Activated B cell treated with CpG ODN at 0.5 μM for 24 hours (primary cell): ENCODE measurements around the gene RPL18. TPM values are rescaled to one million over a fixed set of nuclear protein-coding genes. Genes with fewer than 3 reads are reported as not detected.

Source experiments
- ATAC-seq: fragments of 200-7000 bp; cut with Tn5 transposase; one replicate; pipeline ENCODE4 v1.10.0; 2021; ENCODE audit warnings: low read depth, mild to moderate bottlenecking, moderate library complexity
- CTCF ChIA-PET: fragments of 350-600 bp; sonication (Branson Sonifier 250); formaldehyde crosslinking; loops from one replicate; lab custom pipeline; 2021; ENCODE audit warnings: antibody characterized with exemption; lab: Charles Lee
- POLR2A ChIA-PET: fragments of 350-600 bp; sonication (Branson Sonifier 250); formaldehyde crosslinking; loops from one replicate; lab custom pipeline; 2021; ENCODE audit warnings: antibody characterized with exemption; lab: Charles Lee
- DNase-seq: peaks from one replicate; pipeline ENCODE4 v3.0.0; 2022
- H3K27ac Mint-ChIP-seq: one replicate; pipeline ENCODE4 v1.8.0; 2020; ENCODE audit warnings: mixed read lengths
- H3K27me3 Mint-ChIP-seq: one replicate; pipeline ENCODE4 v1.8.0; 2021; ENCODE audit warnings: mixed read lengths
- H3K36me3 Mint-ChIP-seq: one replicate; pipeline ENCODE4 v1.8.0; 2021; ENCODE audit warnings: low read depth, mixed read lengths
- H3K4me1 Mint-ChIP-seq: one replicate; pipeline ENCODE4 v1.8.0; 2021; ENCODE audit warnings: mixed read lengths
- H3K4me3 Mint-ChIP-seq: one replicate; pipeline ENCODE4 v1.8.0; 2020; ENCODE audit warnings: mild to moderate bottlenecking, mixed read lengths
- H3K9me3 Mint-ChIP-seq: one replicate; pipeline ENCODE4 v1.8.0; 2020; ENCODE audit warnings: mixed read lengths
- CTCF ChIP-seq: fragments of 200-600 bp; IDR thresholded peaks from one replicate; pipeline ENCODE4 v1.8.0; 2022; ENCODE audit warnings: antibody characterized with exemption, mild to moderate bottlenecking
- intact Hi-C: fragments of 100-400 bp; cut with micrococcal nuclease; formaldehyde crosslinking; loops from one replicate; pipeline ENCODE4 v1.15.1; 2024
- total RNA-seq: library from RNA; stranded (reverse); gene quantifications from 2 replicates; pipeline ENCODE4 v1.2.3, GENCODE V29; 2022

The RPL18 gene
- total RNA-seq, 1 donor from 2014 or later, result 2,427 TPM

GRCh38 chr19:48603850-48604249 is 15.1 kb downstream of the RPL18 start:
- no peak overlapping the region for H3K4me3 Mint-ChIP-seq
- H3K4me1 Mint-ChIP-seq, result peaks cover 4% of the 10 kb centered on the region
- no peak for TF ChIP-seq CTCF
- H3K27ac Mint-ChIP-seq, result no peak overlapping the region
- ATAC-seq (no peak), DNase-seq (no peak)
- no peaks in the 10 kb centered on the region for H3K9me3 Mint-ChIP-seq
- intact Hi-C loops, result no loop called here
- ChIA-PET CTCF (no interaction called here), POLR2A (no interaction called here)
- H3K36me3 Mint-ChIP-seq, result no peaks in the 10 kb centered on the region
- H3K27me3 Mint-ChIP-seq, result no peaks in the 10 kb centered on the region

- no peaks in the 10 kb centered on the region for H3K9me3 Mint-ChIP-seq
- TF ChIP-seq CTCF, result no peak
- no peaks in the 10 kb centered on the region for H3K36me3 Mint-ChIP-seq
- ATAC-seq (no peak), DNase-seq (no peak)
- ChIA-PET POLR2A (no interaction called here), CTCF (no interaction called here)
- no peak overlapping the region for H3K27ac Mint-ChIP-seq
- no peaks in the 10 kb centered on the region for H3K27me3 Mint-ChIP-seq
- no peak overlapping the region for H3K4me3 Mint-ChIP-seq
- intact Hi-C loops, result no loop called here
- no peaks in the 10 kb centered on the region for H3K4me1 Mint-ChIP-seq
These were observed 15.5 kb downstream of the RPL18 start for GRCh38 chr19:48603449-48603848.

GRCh38 chr19:48603001-48603400 is 16.0 kb downstream of the RPL18 start:
- no peak for ATAC-seq
- intact Hi-C loops, result no loop called here
- Mint-ChIP-seq H3K9me3 (no peaks in the 10 kb centered on the region), H3K4me1 (no peaks in the 10 kb centered on the region), H3K27me3 (no peaks in the 10 kb centered on the region), H3K36me3 (no peaks in the 10 kb centered on the region), H3K27ac (no peak overlapping the region), H3K4me3 (no peak overlapping the region)
- ChIA-PET CTCF (no interaction called here), POLR2A (no interaction called here)
- no peak for TF ChIP-seq CTCF
- no peak for DNase-seq

GRCh38 chr19:48600679-48601417 is 18.1 kb downstream of the RPL18 start:
- no peak for ATAC-seq
- H3K4me1 Mint-ChIP-seq, result no peaks in the 10 kb centered on the region
- ChIA-PET POLR2A (interaction anchor here (0.7 to 1.0 kb wide), 2 partner anchors 237 to 1076 kb away, joined by 4 to 7 read pairs; partner anchors contain the start of genes SYNGR4 and TMEM143), CTCF (no interaction called here)
- DNase-seq, result no peak
- H3K36me3 Mint-ChIP-seq, result no peaks in the 10 kb centered on the region
- no peaks in the 10 kb centered on the region for H3K27me3 Mint-ChIP-seq
- intact Hi-C loops, result no loop called here
- H3K4me3 Mint-ChIP-seq, result no peak overlapping the region
- no peak overlapping the region for H3K27ac Mint-ChIP-seq
- TF ChIP-seq CTCF, result no peak
- no peaks in the 10 kb centered on the region for H3K9me3 Mint-ChIP-seq

GRCh38 chr19:48598996-48599700 is 19.8 kb downstream of the RPL18 start:
- Mint-ChIP-seq H3K9me3 (no peaks in the 10 kb centered on the region), H3K27me3 (no peaks in the 10 kb centered on the region), H3K4me1 (no peaks in the 10 kb centered on the region), H3K36me3 (no peaks in the 10 kb centered on the region), H3K4me3 (no peak overlapping the region), H3K27ac (no peak overlapping the region)
- CTCF ChIA-PET, result no interaction called here
- ATAC-seq, result no peak
- no peak for DNase-seq
- intact Hi-C loops, result no loop called here
- no peak for TF ChIP-seq CTCF
- POLR2A ChIA-PET, result interaction anchor here (0.6 kb wide), 1 partner anchor 131 kb away, joined by 3 read pairs; no protein-coding TSS in a partner anchor
